Measurements from ENCODE around the gene BTN3A1. TPM values are rescaled to one million over a fixed set of nuclear protein-coding genes. Genes with fewer than 3 reads are reported as not detected.

BTN3A1 gene
- total and polyA plus RNA-seq, 7 donors: 3.0 to 33.5 (median 9.8) TPM

DNA sequence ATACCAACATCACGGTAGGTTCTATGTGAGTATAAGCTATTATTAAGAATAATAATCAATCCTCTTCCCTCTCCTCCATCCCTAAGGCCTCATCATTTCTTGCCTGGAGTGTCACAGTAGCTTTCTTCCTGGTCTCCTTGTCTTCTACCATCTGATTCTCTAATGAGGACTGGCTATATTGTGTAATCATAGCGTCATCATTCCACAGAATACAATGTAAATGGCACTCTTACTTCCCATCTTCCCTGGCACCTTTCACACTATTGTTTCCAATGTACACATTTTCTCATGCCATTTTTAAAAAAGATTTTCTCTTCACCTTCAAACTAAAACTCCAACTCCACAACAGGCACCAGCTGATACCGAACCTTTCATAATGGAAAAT is 39.2 kb upstream of the BTN3A1 start:
- Histone ChIP-seq H3K27me3 (no peaks in the 10 kb centered on the region), H3K9me3 (no peaks in the 10 kb centered on the region), H3K36me3 (no peaks in the 10 kb centered on the region), H3K4me1 (peaks cover 0 to 23% (median 4%) of the 10 kb centered on the region in 4 donors), H3K4me3 (no peak overlapping the region), H3K27ac (no peak overlapping the region)
- no peak for DNase-seq
- intact Hi-C loops (cut with DNase I): no loop called here
- TF ChIP-seq, protein P1, sequence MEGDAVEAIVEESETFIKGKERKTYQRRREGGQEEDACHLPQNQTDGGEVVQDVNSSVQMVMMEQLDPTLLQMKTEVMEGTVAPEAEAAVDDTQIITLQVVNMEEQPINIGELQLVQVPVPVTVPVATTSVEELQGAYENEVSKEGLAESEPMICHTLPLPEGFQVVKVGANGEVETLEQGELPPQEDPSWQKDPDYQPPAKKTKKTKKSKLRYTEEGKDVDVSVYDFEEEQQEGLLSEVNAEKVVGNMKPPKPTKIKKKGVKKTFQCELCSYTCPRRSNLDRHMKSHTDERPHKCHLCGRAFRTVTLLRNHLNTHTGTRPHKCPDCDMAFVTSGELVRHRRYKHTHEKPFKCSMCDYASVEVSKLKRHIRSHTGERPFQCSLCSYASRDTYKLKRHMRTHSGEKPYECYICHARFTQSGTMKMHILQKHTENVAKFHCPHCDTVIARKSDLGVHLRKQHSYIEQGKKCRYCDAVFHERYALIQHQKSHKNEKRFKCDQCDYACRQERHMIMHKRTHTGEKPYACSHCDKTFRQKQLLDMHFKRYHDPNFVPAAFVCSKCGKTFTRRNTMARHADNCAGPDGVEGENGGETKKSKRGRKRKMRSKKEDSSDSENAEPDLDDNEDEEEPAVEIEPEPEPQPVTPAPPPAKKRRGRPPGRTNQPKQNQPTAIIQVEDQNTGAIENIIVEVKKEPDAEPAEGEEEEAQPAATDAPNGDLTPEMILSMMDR (IDR thresholded peaks at IDR 0.05): no peak
- TF ChIP-seq POLR2A (IDR thresholded peaks at IDR 0.05) (no peak), EP300 (IDR thresholded peaks at IDR 0.05) (no peak), POLR2AphosphoS5 (IDR thresholded peaks at IDR 0.05) (no peak)
- WGBS, 2 donors: 93 to 94% methylated on average over 3 of the region's 3 CpGs

DNA sequence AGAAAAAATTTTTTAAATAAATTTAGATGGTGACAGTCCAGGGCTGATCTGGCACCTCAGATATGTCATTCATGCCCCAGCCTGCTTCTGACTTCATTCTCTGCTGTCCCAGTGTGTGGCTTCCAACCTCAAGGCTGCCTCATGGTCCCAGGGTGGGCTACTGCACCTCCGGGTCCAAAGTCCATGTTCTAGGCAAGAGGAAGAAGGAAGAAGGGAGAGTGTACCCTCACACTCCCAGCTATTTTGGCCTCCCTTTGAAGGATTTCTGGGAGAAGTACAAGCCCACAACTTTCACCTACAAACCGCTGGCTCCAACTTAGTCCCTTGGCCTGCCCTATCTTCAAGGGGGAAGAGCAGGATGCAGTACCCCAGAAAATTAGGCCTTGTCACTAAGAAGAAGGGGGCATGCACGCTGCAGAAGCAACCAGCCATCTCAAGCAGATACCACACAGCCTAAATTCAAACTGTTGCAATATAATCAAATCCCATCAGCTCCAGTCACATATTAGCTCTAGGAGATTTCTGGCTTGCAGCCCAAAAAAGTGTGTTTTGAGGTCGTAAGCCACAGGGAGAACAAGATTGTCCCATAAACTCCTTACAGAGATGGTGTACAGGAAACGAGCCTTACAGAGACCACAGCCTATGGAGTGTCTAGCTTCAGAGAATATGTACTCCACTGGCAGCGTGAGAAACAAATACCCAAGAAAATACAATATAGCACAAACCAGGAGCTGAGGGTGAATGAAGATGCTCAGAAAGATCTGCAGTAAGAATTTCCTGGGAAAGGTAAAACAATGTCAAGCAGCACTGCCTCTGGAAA is 38.0 kb upstream of the BTN3A1 start:
- TF ChIP-seq POLR2AphosphoS5 (IDR thresholded peaks at IDR 0.05): no peak
- TF ChIP-seq, protein P1 (IDR thresholded peaks at IDR 0.05): no peak
- intact Hi-C loops (cut with DNase I): no loop called here
- 48 to 55% methylated on average over 6 of the region's 6 CpGs for WGBS, 2 donors
- no peaks in the 10 kb centered on the region for H3K27me3 ChIP-seq
- peak overlapping the region; percentile 82 to 89 (median 85) for H3K27ac ChIP-seq
- H3K9me3 ChIP-seq: no peaks in the 10 kb centered on the region
- H3K4me3 ChIP-seq: peak overlapping the region; percentile 48 to 61 (median 54)
- no peaks in the 10 kb centered on the region for H3K36me3 ChIP-seq
- no peak for DNase-seq
- peaks cover 0 to 23% (median 4%) of the 10 kb centered on the region in 4 donors for H3K4me1 ChIP-seq

DNA sequence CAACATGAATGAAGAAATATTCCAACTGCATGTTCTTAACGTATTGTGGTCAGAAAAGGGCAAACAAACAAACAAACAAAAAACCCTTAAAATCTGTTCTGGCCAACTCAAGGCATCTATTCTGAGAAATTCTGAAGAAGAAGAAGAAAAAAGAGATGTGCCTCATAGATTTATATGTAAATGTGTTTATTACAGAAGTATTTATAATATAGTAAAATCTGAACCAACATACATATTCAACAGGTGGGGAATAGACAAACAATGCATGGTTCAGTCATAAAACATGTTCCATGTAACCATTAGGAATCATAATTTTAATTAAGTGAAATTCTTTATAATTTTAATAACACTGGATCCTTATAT is 36.5 kb upstream of the BTN3A1 start:
- no peak for DNase-seq
- intact Hi-C loops (cut with DNase I): loop anchor here (1.0 to 5.0 kb wide), 2 partner anchors 37 to 72 kb away; partner anchors contain the start of gene BTN3A1
- Histone ChIP-seq H3K27me3 (no peaks in the 10 kb centered on the region), H3K4me1 (peaks cover 0 to 23% (median 4%) of the 10 kb centered on the region in 4 donors), H3K36me3 (peaks cover 0 to 5% (median 0%) of the 10 kb centered on the region in 4 donors), H3K4me3 (peak overlapping the region; percentile 48 to 61 (median 54)), H3K27ac (peak overlapping the region; percentile 82 to 89 (median 85)), H3K9me3 (no peaks in the 10 kb centered on the region)
- TF ChIP-seq EP300 (IDR thresholded peaks at IDR 0.05): no peak
- TF ChIP-seq POLR2A (IDR thresholded peaks at IDR 0.05): no peak
- TF ChIP-seq POLR2AphosphoS5 (IDR thresholded peaks at IDR 0.05): no peak
- TF ChIP-seq, protein P1 (IDR thresholded peaks at IDR 0.05): no peak
- 0% methylated on average over 1 of the region's 1 CpG for WGBS, 2 donors

DNA sequence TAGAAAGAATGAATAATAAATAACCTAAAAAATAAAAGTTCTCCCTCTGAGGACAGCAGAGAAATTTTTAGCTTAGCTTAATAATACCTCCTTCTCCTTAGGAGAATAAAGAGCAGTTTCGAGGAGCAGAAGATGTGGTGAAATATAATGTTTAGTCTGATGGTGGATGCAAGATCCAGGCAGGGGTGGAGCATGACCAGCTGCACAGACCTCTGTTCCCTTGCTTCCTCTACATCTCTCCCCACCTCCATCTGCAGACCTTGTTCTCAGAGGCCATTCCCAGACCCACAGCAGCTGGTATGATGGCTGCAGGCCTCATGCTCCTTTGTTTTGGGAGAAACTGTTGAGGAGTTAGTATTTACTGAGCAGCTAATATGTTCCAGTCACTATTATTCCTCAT is 35.6 kb upstream of the BTN3A1 start:
- no peak for TF ChIP-seq POLR2A (IDR thresholded peaks at IDR 0.05)
- TF ChIP-seq, protein P1 (IDR thresholded peaks at IDR 0.05): no peak
- TF ChIP-seq POLR2AphosphoS5 (IDR thresholded peaks at IDR 0.05): no peak
- no peak for TF ChIP-seq EP300 (IDR thresholded peaks at IDR 0.05)
- DNase-seq: no peak
- Histone ChIP-seq H3K36me3 (peaks cover 0 to 5% (median 0%) of the 10 kb centered on the region in 4 donors), H3K27ac (no peak overlapping the region), H3K4me3 (no peak overlapping the region), H3K9me3 (no peaks in the 10 kb centered on the region), H3K4me1 (peaks cover 0 to 23% (median 4%) of the 10 kb centered on the region in 4 donors), H3K27me3 (no peaks in the 10 kb centered on the region)
- intact Hi-C loops (cut with DNase I): loop anchor here (5.0 kb wide), 1 partner anchor 71 kb away; no protein-coding TSS in a partner anchor
- WGBS, 2 donors: 49 to 69% methylated on average over 1 of the region's 1 CpG

Measured in sigmoid colon (tissue), 7 donors.